ENCODE measurements around the gene DMGDH.

DMGDH gene

GRCh38 chr5:79108086-79108485 lies 38.6 kb upstream of the DMGDH start:
- TF ChIP-seq CTCF (IDR thresholded peaks at IDR 0.05; ENCODE audit: low read depth, low read length), result no peak
- DNase-seq (ENCODE audit: extremely low read depth, low read depth), result no peak

GRCh38 chr5:79107020-79107796 lies 37.7 kb upstream of the DMGDH start:
- TF ChIP-seq CTCF (IDR thresholded peaks at IDR 0.05; ENCODE audit: low read depth, low read length), result no peak
- no peak for DNase-seq (ENCODE audit: extremely low read depth, low read depth)

- DNase-seq (ENCODE audit: extremely low read depth, low read depth), result no peak
- no peak for TF ChIP-seq CTCF (IDR thresholded peaks at IDR 0.05; ENCODE audit: low read depth, low read length)
Measured at GRCh38 chr5:79105868-79106267, 36.4 kb upstream of the DMGDH start.

- DNase-seq (ENCODE audit: extremely low read depth, low read depth), result no peak
- TF ChIP-seq CTCF (IDR thresholded peaks at IDR 0.05; ENCODE audit: low read depth, low read length), result no peak
Measured at GRCh38 chr5:79093762-79094161, 24.3 kb upstream of the DMGDH start.

- DNase-seq (ENCODE audit: extremely low read depth, low read depth), result no peak
- TF ChIP-seq CTCF (IDR thresholded peaks at IDR 0.05; ENCODE audit: low read depth, low read length), result no peak
Measured at GRCh38 chr5:79091064-79091463, 21.6 kb upstream of the DMGDH start.

- TF ChIP-seq CTCF (IDR thresholded peaks at IDR 0.05; ENCODE audit: low read depth, low read length), result no peak
- DNase-seq (ENCODE audit: extremely low read depth, low read depth), result no peak
Measured at GRCh38 chr5:79088507-79088906, 19.0 kb upstream of the DMGDH start.

- TF ChIP-seq CTCF (IDR thresholded peaks at IDR 0.05; ENCODE audit: low read depth, low read length), result no peak
- DNase-seq (ENCODE audit: extremely low read depth, low read depth), result no peak
Measured at GRCh38 chr5:79086116-79086515, 16.6 kb upstream of the DMGDH start.

Data from AG09319 (cell line).